ENCODE results near the gene ZNF480. TPM values are rescaled to one million over a fixed set of nuclear protein-coding genes. Genes with fewer than 3 reads are reported as not detected.
"Not testable (repeated sequence)": the region's sequence is repeated elsewhere in the genome, so short reads cannot be mapped to it uniquely, and the experiment has no call there.

The ZNF480 gene
- total RNA-seq, 1 experiment from 2014 or later = 7.4 TPM

- in situ Hi-C loops (cut with HindIII; ENCODE audit: low pct_unique_long_range_greater_than_20kb, low sequenced_read_pairs) = no loop called here
- no peak for DNase-seq (ENCODE audit: low read depth)
Measured at GRCh38 chr19:52335768-52336116, 38.8 kb downstream of the ZNF480 start.

- in situ Hi-C loops (cut with HindIII; ENCODE audit: low pct_unique_long_range_greater_than_20kb, low sequenced_read_pairs) = no loop called here
- DNase-seq (ENCODE audit: low read depth) = peak; percentile 78
Measured at GRCh38 chr19:52336117-52336790, 39.3 kb downstream of the ZNF480 start, which contains the start of gene ZNF610. ZNF610 (plus strand) TSS chr19:52336243; CDS start chr19:52349173, 12,930 bp downstream.

- in situ Hi-C loops (cut with HindIII; ENCODE audit: low pct_unique_long_range_greater_than_20kb, low sequenced_read_pairs) = no loop called here
- no peak for DNase-seq (ENCODE audit: low read depth)
Measured at GRCh38 chr19:52336791-52337381, 39.9 kb downstream of the ZNF480 start.

- DNase-seq (ENCODE audit: low read depth); in situ Hi-C loops (cut with HindIII; ENCODE audit: low pct_unique_long_range_greater_than_20kb, low sequenced_read_pairs): not testable (repeated sequence)
Measured at GRCh38 chr19:52339022-52339421, 42.1 kb downstream of the ZNF480 start.

GRCh38 chr19:52343548-52343947, 46.6 kb downstream of the ZNF480 start:
- in situ Hi-C loops (cut with HindIII; ENCODE audit: low pct_unique_long_range_greater_than_20kb, low sequenced_read_pairs) = no loop called here
- no peak for DNase-seq (ENCODE audit: low read depth)

GRCh38 chr19:52345162-52345561, 48.2 kb downstream of the ZNF480 start:
- in situ Hi-C loops (cut with HindIII; ENCODE audit: low pct_unique_long_range_greater_than_20kb, low sequenced_read_pairs) = no loop called here
- DNase-seq (ENCODE audit: low read depth) = no peak

GRCh38 chr19:52351512-52351911, 54.5 kb downstream of the ZNF480 start:
- no peak for DNase-seq (ENCODE audit: low read depth)

GRCh38 chr19:52366414-52366824, 69.5 kb downstream of the ZNF480 start:
- in situ Hi-C loops (cut with HindIII; ENCODE audit: low pct_unique_long_range_greater_than_20kb, low sequenced_read_pairs) = no loop called here
- DNase-seq (ENCODE audit: low read depth) = no peak

More at GRCh38 chr19:52351512-52351911, 54.5 kb downstream of the ZNF480 start:
- in situ Hi-C loops (cut with HindIII; ENCODE audit: low pct_unique_long_range_greater_than_20kb, low sequenced_read_pairs) = no loop called here

GRCh38 chr19:52369559-52370340, 72.8 kb downstream of the ZNF480 start, which contains the start of gene ZNF880:
ZNF880 (plus strand) TSS chr19:52369923; CDS start chr19:52369966, 43 bp downstream.
- in situ Hi-C loops (cut with HindIII; ENCODE audit: low pct_unique_long_range_greater_than_20kb, low sequenced_read_pairs) = no loop called here
- no peak for DNase-seq (ENCODE audit: low read depth)

- in situ Hi-C loops (cut with HindIII; ENCODE audit: low pct_unique_long_range_greater_than_20kb, low sequenced_read_pairs) = no loop called here
- no peak for DNase-seq (ENCODE audit: low read depth)
Measured at GRCh38 chr19:52370341-52370710, 73.4 kb downstream of the ZNF480 start.

Other genes with a start within 250 kb of the ZNF480 start
- gene ZNF432, start 248.3 kb upstream of the ZNF480 start, total RNA-seq (2014; rRNA removed; shearing (Covaris generic); ENCODE audit: low replicate concordance) = 3.4 and 4.2 TPM in 2 replicates
- 9.9 and 10.4 TPM in 2 replicates for gene ZNF841, start 201.4 kb upstream of the ZNF480 start, total RNA-seq (2014; rRNA removed; shearing (Covaris generic); ENCODE audit: low replicate concordance)
- gene ZNF616, start 157.2 kb upstream of the ZNF480 start, total RNA-seq (2014; rRNA removed; shearing (Covaris generic); ENCODE audit: low replicate concordance) = 2.3 and 20.2 TPM in 2 replicates
- gene ZNF836, start 125.5 kb upstream of the ZNF480 start, total RNA-seq (2014; rRNA removed; shearing (Covaris generic); ENCODE audit: low replicate concordance) = 0.06 and 1.1 TPM in 2 replicates
- gene PPP2R1A, start 107.1 kb upstream of the ZNF480 start, total RNA-seq (2014; rRNA removed; shearing (Covaris generic); ENCODE audit: low replicate concordance) = 236 and 278 TPM in 2 replicates
- 11.9 and 37.7 TPM in 2 replicates for gene ZNF766, start 27.6 kb upstream of the ZNF480 start, total RNA-seq (2014; rRNA removed; shearing (Covaris generic); ENCODE audit: low replicate concordance)
- gene ZNF610, start 39.1 kb downstream of the ZNF480 start, total RNA-seq (2014; rRNA removed; shearing (Covaris generic); ENCODE audit: low replicate concordance) = 1.2 and 2.2 TPM in 2 replicates
- gene ZNF880, start 72.8 kb downstream of the ZNF480 start, total RNA-seq (2014; rRNA removed; shearing (Covaris generic); ENCODE audit: low replicate concordance) = 1.4 and 3.9 TPM in 2 replicates
- 29.2 and 32.5 TPM in 2 replicates for gene ZNF528, start 100.7 kb downstream of the ZNF480 start, total RNA-seq (2014; rRNA removed; shearing (Covaris generic); ENCODE audit: low replicate concordance)
- not detected in 2 replicates for gene ZNF534, start 132.0 kb downstream of the ZNF480 start, total RNA-seq (2014; rRNA removed; shearing (Covaris generic); ENCODE audit: low replicate concordance)
- not detected in 2 replicates for gene ZNF578, start 156.4 kb downstream of the ZNF480 start, total RNA-seq (2014; rRNA removed; shearing (Covaris generic); ENCODE audit: low replicate concordance)
- gene ZNF808, start 230.5 kb downstream of the ZNF480 start, total RNA-seq (2014; rRNA removed; shearing (Covaris generic); ENCODE audit: low replicate concordance) = 7.0 and 8.1 TPM in 2 replicates